Activated effector memory CD4-positive, alpha-beta T cell treated with Interleukin-2 at 50 U/mL for 16 hours (primary cell): ENCODE data around the gene KIAA0825.

Experiments used
- DNase-seq: peaks from one replicate; pipeline ENCODE4 v3.0.0-alpha.2; 2020

The KIAA0825 gene

GRCh38 chr5:94433397-94434163, 184.8 kb downstream of the KIAA0825 start:
- no peak for DNase-seq

- DNase-seq: no peak
Measured at GRCh38 chr5:94432499-94432898, 185.9 kb downstream of the KIAA0825 start.

- no peak for DNase-seq
Measured at GRCh38 chr5:94431696-94432095, 186.7 kb downstream of the KIAA0825 start.

GRCh38 chr5:94429566-94429965, 188.8 kb downstream of the KIAA0825 start:
- no peak for DNase-seq

GRCh38 chr5:94425396-94425795, 193.0 kb downstream of the KIAA0825 start:
- no peak for DNase-seq

- DNase-seq: no peak
Measured at GRCh38 chr5:94423411-94423810, 195.0 kb downstream of the KIAA0825 start.

GRCh38 chr5:94422812-94423211, 195.6 kb downstream of the KIAA0825 start:
- DNase-seq: no peak

- no peak for DNase-seq
Measured at GRCh38 chr5:94420885-94421284, 197.5 kb downstream of the KIAA0825 start.

GRCh38 chr5:94415798-94416197, 202.6 kb downstream of the KIAA0825 start:
- no peak for DNase-seq

GRCh38 chr5:94409440-94409839, 209.0 kb downstream of the KIAA0825 start:
- DNase-seq: no peak

GRCh38 chr5:94407023-94407422, 211.4 kb downstream of the KIAA0825 start:
- no peak for DNase-seq

- DNase-seq: no peak
Measured at GRCh38 chr5:94403483-94403882, 214.9 kb downstream of the KIAA0825 start.

- no peak for DNase-seq
Measured at GRCh38 chr5:94402096-94402495, 216.3 kb downstream of the KIAA0825 start.

- DNase-seq: no peak
Measured at GRCh38 chr5:94397508-94397907, 220.9 kb downstream of the KIAA0825 start.

- no peak for DNase-seq
Measured at GRCh38 chr5:94396687-94397086, 221.7 kb downstream of the KIAA0825 start.

- no peak for DNase-seq
Measured at GRCh38 chr5:94395468-94395867, 222.9 kb downstream of the KIAA0825 start.

GRCh38 chr5:94391996-94392395, 226.4 kb downstream of the KIAA0825 start:
- no peak for DNase-seq

- no peak for DNase-seq
Measured at GRCh38 chr5:94389515-94389899, 228.9 kb downstream of the KIAA0825 start.

- DNase-seq: no peak
Measured at GRCh38 chr5:94388773-94389514, 229.5 kb downstream of the KIAA0825 start.

GRCh38 chr5:94385767-94386166, 232.6 kb downstream of the KIAA0825 start:
- no peak for DNase-seq

GRCh38 chr5:94378062-94378461, 240.3 kb downstream of the KIAA0825 start:
- no peak for DNase-seq

GRCh38 chr5:94376672-94377345, 241.6 kb downstream of the KIAA0825 start:
- no peak for DNase-seq

GRCh38 chr5:94375801-94376200, 242.6 kb downstream of the KIAA0825 start:
- DNase-seq: no peak

- no peak for DNase-seq
Measured at GRCh38 chr5:94374336-94374735, 244.1 kb downstream of the KIAA0825 start.
